HT1080 (cell line): ENCODE measurements around the gene TMEM213. TPM values are rescaled to one million over a fixed set of nuclear protein-coding genes. Genes with fewer than 3 reads are reported as not detected.

Experiments used
- DNase-seq: peaks from one replicate; pipeline ENCODE4 v3.0.0-alpha.2; 2015; ENCODE audit warnings: low read depth
- small RNA-seq: library from RNA; depleted of rRNA; stranded (forward); fragments of <200 nt; gene quantifications from one replicate; pipeline ENCODE3, GENCODE V24; 2014
- total RNA-seq: library from RNA; depleted of rRNA; stranded (reverse); fragments of >200 nt; shearing (Covaris generic); gene quantifications from 2 replicates; pipeline ENCODE4 v1.2.3, GENCODE V29; 2014; rRNA removed

The TMEM213 gene
- total RNA-seq, 1 experiment from 2014 or later: not detected

- peak; percentile 70 for DNase-seq
Measured at GRCh38 chr7:138872576-138872975, 74.8 kb downstream of the TMEM213 start.

- no peak for DNase-seq
Measured at GRCh38 chr7:138873220-138873892, 75.6 kb downstream of the TMEM213 start.

- peak; percentile 98 for DNase-seq
Measured at GRCh38 chr7:138875794-138876193, 78.0 kb downstream of the TMEM213 start.

- DNase-seq: no peak
Measured at GRCh38 chr7:138876326-138876725, 78.5 kb downstream of the TMEM213 start.

- no peak for DNase-seq
Measured at GRCh38 chr7:138878051-138878450, 80.3 kb downstream of the TMEM213 start.

GRCh38 chr7:138878856-138879255 is 81.1 kb downstream of the TMEM213 start:
- DNase-seq: no peak

- DNase-seq: no peak
Measured at GRCh38 chr7:138879356-138879755, 81.6 kb downstream of the TMEM213 start.

GRCh38 chr7:138880881-138881578 is 83.2 kb downstream of the TMEM213 start:
- no peak for DNase-seq

- no peak for DNase-seq
Measured at GRCh38 chr7:138881579-138882188, 83.9 kb downstream of the TMEM213 start.

GRCh38 chr7:138882249-138882648 is 84.5 kb downstream of the TMEM213 start:
- DNase-seq: no peak

- no peak for DNase-seq
Measured at GRCh38 chr7:138885383-138886147, 87.8 kb downstream of the TMEM213 start.

- peak; percentile 62 for DNase-seq
Measured at GRCh38 chr7:138886501-138886917, 88.7 kb downstream of the TMEM213 start.

GRCh38 chr7:138887085-138887710 is 89.4 kb downstream of the TMEM213 start:
- no peak for DNase-seq

Small RNA genes within 50 kb of the gene (small RNA-seq; reads per million reads assigned to genes)
- gene RNU6-1272P: not detected

Other genes starting within 250 kb of the TMEM213 start
- gene SVOPL, start 96.6 kb upstream of the TMEM213 start, total RNA-seq: not detected in 2 replicates
- gene ATP6V0A4, start 202 bp downstream of the TMEM213 start, total RNA-seq: 0.30 and 0.47 TPM in 2 replicates
- 2.4 and 4.1 TPM in 2 replicates for gene KIAA1549, start 183.4 kb downstream of the TMEM213 start, total RNA-seq
- gene ZC3HAV1L, start 238.0 kb downstream of the TMEM213 start, total RNA-seq: 1.6 and 2.7 TPM in 2 replicates